Measurements from ENCODE around the gene CHST15.

DNA sequence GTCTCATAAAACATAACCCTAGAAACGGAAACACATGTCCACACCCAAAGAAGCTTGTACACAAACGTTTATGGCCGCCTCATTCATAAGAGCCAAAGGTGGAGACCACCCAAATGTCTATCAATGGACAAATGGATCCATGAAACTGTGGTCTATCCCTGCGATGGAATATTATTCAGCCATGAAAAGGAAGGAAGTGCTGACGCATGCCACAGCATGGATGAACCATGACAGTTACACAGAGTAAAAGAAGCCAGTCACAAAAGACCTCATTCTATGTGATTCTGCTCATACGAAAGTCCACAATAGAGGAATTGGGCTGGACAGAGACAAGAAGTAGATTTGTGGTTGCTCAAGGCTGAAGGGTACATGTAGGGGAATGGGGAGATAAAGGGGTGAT is 10.8 kb downstream of the CHST15 start:
- no peak for TF ChIP-seq CTCF (IDR thresholded peaks at IDR 0.05; ENCODE audit: low read depth, low read length, missing input control)
- TF ChIP-seq, protein P1, sequence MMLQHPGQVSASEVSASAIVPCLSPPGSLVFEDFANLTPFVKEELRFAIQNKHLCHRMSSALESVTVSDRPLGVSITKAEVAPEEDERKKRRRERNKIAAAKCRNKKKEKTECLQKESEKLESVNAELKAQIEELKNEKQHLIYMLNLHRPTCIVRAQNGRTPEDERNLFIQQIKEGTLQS (IDR thresholded peaks at IDR 0.05), result no peak
